ENCODE data around the gene PLAC9. TPM values are rescaled to one million over a fixed set of nuclear protein-coding genes. Genes with fewer than 3 reads are reported as not detected.
"Not testable (repeated sequence)": the region's sequence is repeated elsewhere in the genome, so short reads cannot be mapped to it uniquely, and the experiment has no call there.

PLAC9 gene
- total RNA-seq, result not detected

- DNase-seq, result no peak
Measured at GRCh38 chr10:80132299-80133139, at the start of gene PLAC9. Gene PLAC9 (plus strand): TSS chr10:80132730. CDS start chr10:80132763, 33 bp downstream.

- DNase-seq, result no peak
Measured at GRCh38 chr10:80090121-80090520, 42.4 kb upstream of the PLAC9 start.

GRCh38 chr10:80094231-80094630, 38.3 kb upstream of the PLAC9 start:
- no peak for DNase-seq

- DNase-seq, result not testable (repeated sequence)
Measured at GRCh38 chr10:80098272-80098671, 34.3 kb upstream of the PLAC9 start.

- DNase-seq, result not testable (repeated sequence)
Measured at GRCh38 chr10:80099295-80099694, 33.2 kb upstream of the PLAC9 start.

- DNase-seq, result no peak
Measured at GRCh38 chr10:80100116-80100515, 32.4 kb upstream of the PLAC9 start.

GRCh38 chr10:80100861-80101695, 31.5 kb upstream of the PLAC9 start:
- DNase-seq, result no peak

GRCh38 chr10:80104066-80104926, 28.2 kb upstream of the PLAC9 start:
- DNase-seq, result no peak

GRCh38 chr10:80108576-80109239, 23.8 kb upstream of the PLAC9 start:
- DNase-seq, result no peak

GRCh38 chr10:80110986-80111385, 21.5 kb upstream of the PLAC9 start:
- DNase-seq, result no peak

GRCh38 chr10:80118669-80119068, 13.9 kb upstream of the PLAC9 start:
- no peak for DNase-seq

- no peak for DNase-seq
Measured at GRCh38 chr10:80122110-80122710, 10.3 kb upstream of the PLAC9 start.

- DNase-seq, result no peak
Measured at GRCh38 chr10:80122746-80123145, 9.8 kb upstream of the PLAC9 start.

GRCh38 chr10:80126876-80127275, 5.7 kb upstream of the PLAC9 start:
- DNase-seq, result no peak

GRCh38 chr10:80131499-80131901, 1.0 kb upstream of the PLAC9 start:
- no peak for DNase-seq

- DNase-seq, result no peak
Measured at GRCh38 chr10:80133206-80133605, 676 bp downstream of the PLAC9 start.

- DNase-seq, result not testable (repeated sequence)
Measured at GRCh38 chr10:80133687-80134086, 1.2 kb downstream of the PLAC9 start.

GRCh38 chr10:80136134-80136571, 3.6 kb downstream of the PLAC9 start:
- DNase-seq, result no peak

- DNase-seq, result no peak
Measured at GRCh38 chr10:80137031-80137862, 4.7 kb downstream of the PLAC9 start.

- no peak for DNase-seq
Measured at GRCh38 chr10:80137920-80138319, 5.4 kb downstream of the PLAC9 start.

- no peak for DNase-seq
Measured at GRCh38 chr10:80139265-80139664, 6.7 kb downstream of the PLAC9 start.

Measured in effector CD4-positive, alpha-beta T cell (primary cell).